Thyroid gland (tissue), 4 donors: ENCODE results near the gene CMPK1.

Source experiments
- CTCF ChIP-seq, 6 experiments: fragments of 200-600 bp in 3 of 6; fragments of 450-650 bp in 3 of 6; sonication (generic) in 3 of 6; IDR thresholded peaks; one replicate each; pipeline ENCODE4 v1.5.1; 2016 to 2019; ENCODE audit warnings: antibody characterized with exemption in 6 of 6, mild to moderate bottlenecking in 2 of 6, inconsistent platforms in 1 of 6, moderate library complexity in 1 of 6
- POLR2A ChIP-seq, 2 donors: fragments of 450-650 bp; IDR thresholded peaks; one replicate each; pipeline ENCODE4 v1.6.1; 2017; ENCODE audit warnings: antibody characterized with exemption in 2 of 2, mild to moderate bottlenecking in 2 of 2, moderate library complexity in 1 of 2

- TF ChIP-seq CTCF (IDR thresholded peaks at IDR 0.05) (no peak), POLR2A (IDR thresholded peaks at IDR 0.05) (no peak)
Measured at GRCh38 chr1:47389731-47390130, 56.1 kb downstream of the CMPK1 start.
